Measurements from ENCODE around the gene PTPRM.

PTPRM gene

DNA sequence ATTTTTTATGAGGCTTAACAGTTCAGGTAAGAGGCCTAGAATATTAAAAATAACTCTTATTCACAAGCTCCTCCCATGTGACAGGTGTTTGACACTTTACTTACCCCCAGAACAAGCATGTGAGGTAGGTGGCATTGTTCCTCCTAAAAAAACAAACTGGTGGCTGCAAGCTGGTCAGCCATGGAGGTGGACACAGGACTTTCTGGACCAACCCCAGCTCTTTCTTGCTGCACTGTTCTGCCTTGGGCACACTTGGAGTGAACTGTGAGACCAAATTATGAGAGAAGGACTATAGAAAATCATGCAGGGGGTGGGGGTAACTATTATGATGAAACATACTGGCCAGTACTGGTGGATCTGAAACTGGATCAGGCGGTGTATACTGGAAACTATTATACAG lies 56.6 kb downstream of the PTPRM start:
- TF ChIP-seq ZNF565 (CRISPR knock-in tag; conservative IDR thresholded peaks at IDR 0.05; ENCODE audit: low read depth) (no peak), ZNF8 (CRISPR knock-in tag; IDR thresholded peaks at IDR 0.05) (no peak), TOX (CRISPR knock-in tag; IDR thresholded peaks at IDR 0.05; ENCODE audit: borderline replicate concordance) (no peak), BACH2 (CRISPR knock-in tag; IDR thresholded peaks at IDR 0.05; ENCODE audit: borderline replicate concordance) (no peak), ZFP30 (CRISPR knock-in tag; IDR thresholded peaks at IDR 0.05) (no peak), SNAI2 (CRISPR knock-in tag; IDR thresholded peaks at IDR 0.05) (no peak), ZC3H10 (CRISPR knock-in tag; IDR thresholded peaks at IDR 0.05) (no peak), ZFP3 (CRISPR knock-in tag; IDR thresholded peaks at IDR 0.05) (no peak), RARB (CRISPR knock-in tag; IDR thresholded peaks at IDR 0.05) (no peak), OSR1 (CRISPR knock-in tag; IDR thresholded peaks at IDR 0.05) (no peak), ZNF70 (CRISPR knock-in tag; IDR thresholded peaks at IDR 0.05) (no peak), TCF4 (CRISPR knock-in tag; IDR thresholded peaks at IDR 0.05; ENCODE audit: borderline replicate concordance) (no peak), PPARA (CRISPR knock-in tag; IDR thresholded peaks at IDR 0.05; ENCODE audit: borderline replicate concordance) (no peak), ISL1 (CRISPR knock-in tag; IDR thresholded peaks at IDR 0.05) (no peak), ESRRG (CRISPR knock-in tag; IDR thresholded peaks at IDR 0.05) (no peak), GLIS3 (CRISPR knock-in tag; IDR thresholded peaks at IDR 0.05) (no peak)
- TF ChIP-seq, protein P1, sequence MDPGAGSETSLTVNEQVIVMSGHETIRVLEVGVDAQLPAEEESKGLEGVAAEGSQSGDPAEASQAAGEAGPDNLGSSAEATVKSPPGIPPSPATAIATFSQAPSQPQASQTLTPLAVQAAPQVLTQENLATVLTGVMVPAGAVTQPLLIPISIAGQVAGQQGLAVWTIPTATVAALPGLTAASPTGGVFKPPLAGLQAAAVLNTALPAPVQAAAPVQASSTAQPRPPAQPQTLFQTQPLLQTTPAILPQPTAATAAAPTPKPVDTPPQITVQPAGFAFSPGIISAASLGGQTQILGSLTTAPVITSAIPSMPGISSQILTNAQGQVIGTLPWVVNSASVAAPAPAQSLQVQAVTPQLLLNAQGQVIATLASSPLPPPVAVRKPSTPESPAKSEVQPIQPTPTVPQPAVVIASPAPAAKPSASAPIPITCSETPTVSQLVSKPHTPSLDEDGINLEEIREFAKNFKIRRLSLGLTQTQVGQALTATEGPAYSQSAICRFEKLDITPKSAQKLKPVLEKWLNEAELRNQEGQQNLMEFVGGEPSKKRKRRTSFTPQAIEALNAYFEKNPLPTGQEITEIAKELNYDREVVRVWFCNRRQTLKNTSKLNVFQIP (CRISPR knock-in tag; IDR thresholded peaks at IDR 0.05; ENCODE audit: borderline replicate concordance, low read depth): no peak
- TF ChIP-seq, protein P2, sequence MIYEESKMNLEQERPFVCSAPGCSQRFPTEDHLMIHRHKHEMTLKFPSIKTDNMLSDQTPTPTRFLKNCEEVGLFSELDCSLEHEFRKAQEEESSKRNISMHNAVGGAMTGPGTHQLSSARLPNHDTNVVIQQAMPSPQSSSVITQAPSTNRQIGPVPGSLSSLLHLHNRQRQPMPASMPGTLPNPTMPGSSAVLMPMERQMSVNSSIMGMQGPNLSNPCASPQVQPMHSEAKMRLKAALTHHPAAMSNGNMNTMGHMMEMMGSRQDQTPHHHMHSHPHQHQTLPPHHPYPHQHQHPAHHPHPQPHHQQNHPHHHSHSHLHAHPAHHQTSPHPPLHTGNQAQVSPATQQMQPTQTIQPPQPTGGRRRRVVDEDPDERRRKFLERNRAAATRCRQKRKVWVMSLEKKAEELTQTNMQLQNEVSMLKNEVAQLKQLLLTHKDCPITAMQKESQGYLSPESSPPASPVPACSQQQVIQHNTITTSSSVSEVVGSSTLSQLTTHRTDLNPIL (CRISPR knock-in tag; IDR thresholded peaks at IDR 0.05; ENCODE audit: low read depth): no peak
- TF ChIP-seq, protein P3, sequence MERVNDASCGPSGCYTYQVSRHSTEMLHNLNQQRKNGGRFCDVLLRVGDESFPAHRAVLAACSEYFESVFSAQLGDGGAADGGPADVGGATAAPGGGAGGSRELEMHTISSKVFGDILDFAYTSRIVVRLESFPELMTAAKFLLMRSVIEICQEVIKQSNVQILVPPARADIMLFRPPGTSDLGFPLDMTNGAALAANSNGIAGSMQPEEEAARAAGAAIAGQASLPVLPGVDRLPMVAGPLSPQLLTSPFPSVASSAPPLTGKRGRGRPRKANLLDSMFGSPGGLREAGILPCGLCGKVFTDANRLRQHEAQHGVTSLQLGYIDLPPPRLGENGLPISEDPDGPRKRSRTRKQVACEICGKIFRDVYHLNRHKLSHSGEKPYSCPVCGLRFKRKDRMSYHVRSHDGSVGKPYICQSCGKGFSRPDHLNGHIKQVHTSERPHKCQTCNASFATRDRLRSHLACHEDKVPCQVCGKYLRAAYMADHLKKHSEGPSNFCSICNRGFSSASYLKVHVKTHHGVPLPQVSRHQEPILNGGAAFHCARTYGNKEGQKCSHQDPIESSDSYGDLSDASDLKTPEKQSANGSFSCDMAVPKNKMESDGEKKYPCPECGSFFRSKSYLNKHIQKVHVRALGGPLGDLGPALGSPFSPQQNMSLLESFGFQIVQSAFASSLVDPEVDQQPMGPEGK (CRISPR knock-in tag; IDR thresholded peaks at IDR 0.05; ENCODE audit: borderline replicate concordance): no peak
- TF ChIP-seq, protein P4, sequence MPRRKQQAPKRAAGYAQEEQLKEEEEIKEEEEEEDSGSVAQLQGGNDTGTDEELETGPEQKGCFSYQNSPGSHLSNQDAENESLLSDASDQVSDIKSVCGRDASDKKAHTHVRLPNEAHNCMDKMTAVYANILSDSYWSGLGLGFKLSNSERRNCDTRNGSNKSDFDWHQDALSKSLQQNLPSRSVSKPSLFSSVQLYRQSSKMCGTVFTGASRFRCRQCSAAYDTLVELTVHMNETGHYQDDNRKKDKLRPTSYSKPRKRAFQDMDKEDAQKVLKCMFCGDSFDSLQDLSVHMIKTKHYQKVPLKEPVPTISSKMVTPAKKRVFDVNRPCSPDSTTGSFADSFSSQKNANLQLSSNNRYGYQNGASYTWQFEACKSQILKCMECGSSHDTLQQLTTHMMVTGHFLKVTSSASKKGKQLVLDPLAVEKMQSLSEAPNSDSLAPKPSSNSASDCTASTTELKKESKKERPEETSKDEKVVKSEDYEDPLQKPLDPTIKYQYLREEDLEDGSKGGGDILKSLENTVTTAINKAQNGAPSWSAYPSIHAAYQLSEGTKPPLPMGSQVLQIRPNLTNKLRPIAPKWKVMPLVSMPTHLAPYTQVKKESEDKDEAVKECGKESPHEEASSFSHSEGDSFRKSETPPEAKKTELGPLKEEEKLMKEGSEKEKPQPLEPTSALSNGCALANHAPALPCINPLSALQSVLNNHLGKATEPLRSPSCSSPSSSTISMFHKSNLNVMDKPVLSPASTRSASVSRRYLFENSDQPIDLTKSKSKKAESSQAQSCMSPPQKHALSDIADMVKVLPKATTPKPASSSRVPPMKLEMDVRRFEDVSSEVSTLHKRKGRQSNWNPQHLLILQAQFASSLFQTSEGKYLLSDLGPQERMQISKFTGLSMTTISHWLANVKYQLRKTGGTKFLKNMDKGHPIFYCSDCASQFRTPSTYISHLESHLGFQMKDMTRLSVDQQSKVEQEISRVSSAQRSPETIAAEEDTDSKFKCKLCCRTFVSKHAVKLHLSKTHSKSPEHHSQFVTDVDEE (CRISPR knock-in tag; IDR thresholded peaks at IDR 0.05): no peak
- ATAC-seq: no peak

DNA sequence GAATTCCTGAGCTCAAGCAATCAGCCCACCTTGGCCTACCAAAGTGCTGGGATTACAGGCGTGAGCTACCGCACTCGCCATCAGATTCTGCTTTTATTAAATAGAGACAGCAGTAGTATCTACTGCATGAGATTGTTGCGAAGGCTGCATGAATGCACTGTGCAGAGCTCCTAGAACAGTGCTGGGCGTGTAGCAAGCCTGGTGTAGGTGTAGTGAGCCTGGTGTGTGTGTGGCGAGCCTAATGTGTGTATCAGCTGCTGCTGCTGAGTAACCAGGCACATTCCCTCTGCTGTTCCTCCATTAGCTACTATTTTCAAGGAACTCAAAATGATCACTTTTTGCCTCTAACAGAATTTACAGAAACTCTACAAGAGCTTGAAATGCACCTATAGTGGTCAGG lies 57.6 kb downstream of the PTPRM start:
- no peak for ATAC-seq
- TF ChIP-seq BACH2 (CRISPR knock-in tag; IDR thresholded peaks at IDR 0.05; ENCODE audit: borderline replicate concordance): no peak
- TF ChIP-seq OSR1 (CRISPR knock-in tag; IDR thresholded peaks at IDR 0.05): no peak
- TF ChIP-seq, protein P2 (CRISPR knock-in tag; IDR thresholded peaks at IDR 0.05; ENCODE audit: low read depth): no peak
- TF ChIP-seq TCF4 (CRISPR knock-in tag; IDR thresholded peaks at IDR 0.05; ENCODE audit: borderline replicate concordance): no peak
- TF ChIP-seq ARNTL (CRISPR knock-in tag; IDR thresholded peaks at IDR 0.05; ENCODE audit: borderline replicate concordance, low read depth): no peak
- no peak for TF ChIP-seq TOX (CRISPR knock-in tag; IDR thresholded peaks at IDR 0.05; ENCODE audit: borderline replicate concordance)
- TF ChIP-seq, protein P5, sequence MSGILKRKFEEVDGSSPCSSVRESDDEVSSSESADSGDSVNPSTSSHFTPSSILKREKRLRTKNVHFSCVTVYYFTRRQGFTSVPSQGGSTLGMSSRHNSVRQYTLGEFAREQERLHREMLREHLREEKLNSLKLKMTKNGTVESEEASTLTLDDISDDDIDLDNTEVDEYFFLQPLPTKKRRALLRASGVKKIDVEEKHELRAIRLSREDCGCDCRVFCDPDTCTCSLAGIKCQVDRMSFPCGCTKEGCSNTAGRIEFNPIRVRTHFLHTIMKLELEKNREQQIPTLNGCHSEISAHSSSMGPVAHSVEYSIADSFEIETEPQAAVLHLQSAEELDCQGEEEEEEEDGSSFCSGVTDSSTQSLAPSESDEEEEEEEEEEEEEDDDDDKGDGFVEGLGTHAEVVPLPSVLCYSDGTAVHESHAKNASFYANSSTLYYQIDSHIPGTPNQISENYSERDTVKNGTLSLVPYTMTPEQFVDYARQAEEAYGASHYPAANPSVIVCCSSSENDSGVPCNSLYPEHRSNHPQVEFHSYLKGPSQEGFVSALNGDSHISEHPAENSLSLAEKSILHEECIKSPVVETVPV (CRISPR knock-in tag; IDR thresholded peaks at IDR 0.05): no peak
- TF ChIP-seq, protein P3 (CRISPR knock-in tag; IDR thresholded peaks at IDR 0.05; ENCODE audit: borderline replicate concordance): no peak
- TF ChIP-seq ESRRG (CRISPR knock-in tag; IDR thresholded peaks at IDR 0.05): no peak
- TF ChIP-seq ISL1 (CRISPR knock-in tag; IDR thresholded peaks at IDR 0.05): no peak
- TF ChIP-seq ZC3H10 (CRISPR knock-in tag; IDR thresholded peaks at IDR 0.05): no peak
- no peak for TF ChIP-seq SNAI2 (CRISPR knock-in tag; IDR thresholded peaks at IDR 0.05)
- no peak for TF ChIP-seq GLIS3 (CRISPR knock-in tag; IDR thresholded peaks at IDR 0.05)
- TF ChIP-seq, protein P1 (CRISPR knock-in tag; IDR thresholded peaks at IDR 0.05; ENCODE audit: borderline replicate concordance, low read depth): no peak
- no peak for TF ChIP-seq ZNF565 (CRISPR knock-in tag; conservative IDR thresholded peaks at IDR 0.05; ENCODE audit: low read depth)
- no peak for TF ChIP-seq RARB (CRISPR knock-in tag; IDR thresholded peaks at IDR 0.05)
- no peak for TF ChIP-seq ZFP30 (CRISPR knock-in tag; IDR thresholded peaks at IDR 0.05)
- TF ChIP-seq CSDC2 (CRISPR knock-in tag; IDR thresholded peaks at IDR 0.05): no peak
- TF ChIP-seq ZNF70 (CRISPR knock-in tag; IDR thresholded peaks at IDR 0.05): no peak
- no peak for TF ChIP-seq ZFP3 (CRISPR knock-in tag; IDR thresholded peaks at IDR 0.05)

Measured in SK-N-SH treated with all-trans-retinoic acid at 6 μM for 48 hours (cell line).